Measurements from ENCODE around the gene CLINT1.

Gene CLINT1

DNA sequence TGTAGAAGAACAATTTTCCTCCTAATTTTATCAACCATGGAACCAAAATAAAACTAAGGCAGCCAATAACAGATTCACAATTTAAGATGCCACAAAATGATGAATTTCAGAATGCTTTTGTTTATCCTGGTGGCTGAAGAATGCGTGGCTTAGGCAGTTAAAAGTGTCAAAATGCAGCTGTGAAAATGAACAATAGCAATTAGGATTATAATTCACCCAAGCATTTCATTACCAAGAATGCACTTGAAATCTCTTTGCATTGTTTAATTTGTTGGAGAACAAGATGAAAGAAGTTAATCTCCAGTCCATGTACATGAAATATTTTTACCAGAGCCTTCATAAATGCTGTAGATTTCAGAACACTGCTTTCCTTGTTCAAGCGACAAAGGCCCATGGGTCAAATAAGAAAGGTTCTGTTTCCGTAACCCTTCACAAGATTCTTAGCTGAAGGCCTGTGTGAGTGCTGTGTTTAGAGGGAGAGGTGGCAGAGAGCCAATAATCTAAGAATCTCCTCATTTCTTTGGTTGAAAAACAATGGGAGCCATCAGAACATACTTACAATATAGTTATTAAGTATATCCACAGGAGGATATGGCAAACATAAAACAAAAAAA, 39.3 kb downstream of the CLINT1 start:
- DNase-seq = no peak

GRCh38 chr5:157818368-157818767, 40.6 kb downstream of the CLINT1 start:
- no peak for DNase-seq

DNA sequence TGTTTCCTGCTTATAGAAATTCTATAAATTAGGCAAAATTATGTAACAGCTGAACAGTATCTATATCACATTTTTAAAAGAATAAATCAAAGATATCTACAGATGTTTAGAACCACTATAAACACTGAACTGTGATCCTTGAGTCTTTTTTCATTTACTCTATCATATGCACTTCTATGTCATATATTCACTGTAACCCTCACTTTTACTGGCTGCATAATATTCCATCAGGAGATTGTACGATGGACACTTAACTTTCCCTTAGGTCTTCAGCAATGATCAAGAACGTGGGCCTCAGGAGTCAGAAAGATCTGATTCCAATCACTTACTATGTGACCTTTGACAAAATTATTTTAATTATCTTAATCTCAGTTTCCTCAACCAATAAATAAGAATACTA, 41.0 kb downstream of the CLINT1 start:
- DNase-seq = no peak

DNA sequence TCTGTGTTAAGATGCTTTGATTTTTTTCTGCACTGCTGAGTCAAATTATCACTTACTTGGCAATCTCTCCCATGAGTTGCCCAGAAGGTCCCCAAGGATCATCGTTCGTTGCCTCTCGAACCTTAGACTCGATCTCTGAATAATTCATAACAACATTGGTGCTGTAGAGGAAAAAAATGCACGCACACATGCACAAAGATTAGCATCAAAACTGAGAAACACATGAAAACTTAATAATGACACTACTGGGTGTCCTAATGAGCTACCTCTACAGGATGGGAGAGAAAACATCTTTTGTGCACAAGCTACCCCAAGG, 41.6 kb downstream of the CLINT1 start:
- DNase-seq = no peak

DNA sequence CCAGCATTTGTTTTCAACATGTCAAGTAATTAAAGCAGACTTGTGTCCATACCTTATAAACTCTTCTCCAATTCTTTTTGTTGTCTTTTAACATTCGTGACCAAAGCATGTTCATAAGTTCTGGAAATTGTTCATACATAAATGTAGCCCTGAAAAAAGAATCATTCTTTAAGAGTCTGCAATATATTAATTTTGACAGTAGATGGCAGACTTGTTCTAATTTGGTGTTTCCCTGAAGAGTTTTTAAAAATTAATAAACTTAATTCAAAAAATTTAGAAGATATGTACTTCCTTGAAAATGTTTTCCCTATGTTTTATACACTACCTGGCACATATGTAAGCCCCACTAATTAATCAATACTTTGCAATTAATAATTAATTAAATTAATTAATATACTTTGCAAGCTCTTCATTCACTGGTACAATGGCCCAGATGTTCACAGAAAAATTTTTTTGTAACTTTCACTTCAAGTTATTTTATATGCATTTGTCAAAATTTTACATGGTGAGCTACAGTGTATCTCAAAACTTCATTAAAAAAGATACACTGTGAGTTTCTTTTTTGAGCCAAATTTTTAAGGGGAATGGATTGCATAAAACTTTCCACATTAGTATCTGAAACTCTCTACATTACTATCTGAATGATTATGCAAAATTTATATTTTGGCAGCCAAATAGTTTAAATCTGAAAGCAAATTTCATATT, 42.1 kb downstream of the CLINT1 start:
- DNase-seq = no peak

- no peak for DNase-seq
Measured at GRCh38 chr5:157812086-157812485, 46.9 kb downstream of the CLINT1 start.

- DNase-seq = no peak
Measured at GRCh38 chr5:157808043-157808442, 50.9 kb downstream of the CLINT1 start.

DNA sequence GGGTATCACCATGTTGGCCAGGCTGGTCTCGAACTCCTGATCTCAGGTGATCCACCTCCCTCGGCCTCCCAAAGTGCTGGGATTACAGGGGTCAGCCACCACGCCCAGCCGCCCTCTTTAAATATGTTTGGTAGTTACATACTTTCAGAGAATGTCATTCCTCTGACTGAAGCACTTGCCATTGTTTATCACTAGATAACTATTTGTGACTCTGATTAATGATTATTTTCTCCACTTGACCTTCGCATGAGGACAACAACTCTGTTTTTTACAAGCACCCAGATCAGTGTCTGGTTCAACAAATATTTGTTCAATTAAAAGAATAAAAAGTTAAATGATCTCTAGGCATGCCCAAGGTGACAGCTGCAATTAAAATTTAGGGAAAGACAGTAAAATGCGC, 56.2 kb downstream of the CLINT1 start:
- DNase-seq = no peak

DNA sequence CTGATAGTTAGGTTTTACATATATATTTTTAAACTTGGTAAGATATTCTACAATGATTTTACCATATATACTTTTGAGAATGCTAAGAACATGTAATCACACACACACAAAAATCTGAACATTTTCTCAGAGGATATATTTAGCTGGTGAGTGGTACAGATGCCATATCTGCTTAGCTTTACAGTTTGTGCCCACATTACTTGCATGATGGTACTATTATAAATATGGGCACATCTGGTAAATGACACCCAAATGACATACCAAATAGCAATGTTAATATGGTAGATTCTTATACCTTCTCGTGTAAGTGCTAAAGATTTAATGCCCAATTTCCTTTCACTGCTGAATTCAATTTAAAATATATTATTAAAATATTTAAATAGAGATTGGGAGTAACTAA, 58.8 kb downstream of the CLINT1 start:
- no peak for DNase-seq

DNA sequence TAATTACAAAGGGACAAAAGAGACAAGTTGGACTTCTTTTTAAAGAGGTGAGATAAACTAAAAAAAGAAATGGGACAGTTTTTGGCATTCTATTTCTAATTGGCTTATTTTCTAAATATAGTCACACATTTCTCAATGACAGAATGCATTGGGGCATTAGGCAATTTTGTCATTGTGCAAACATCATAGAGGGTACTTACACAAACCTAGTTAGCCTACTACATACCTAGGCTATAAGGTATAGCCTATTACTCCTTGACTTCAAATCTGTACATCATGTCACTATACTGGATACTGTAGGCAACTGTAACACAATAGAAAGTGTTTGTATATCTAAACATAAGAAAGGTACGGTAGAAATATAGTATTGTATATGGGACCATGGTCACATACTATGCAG, 59.4 kb downstream of the CLINT1 start:
- no peak for DNase-seq

DNA sequence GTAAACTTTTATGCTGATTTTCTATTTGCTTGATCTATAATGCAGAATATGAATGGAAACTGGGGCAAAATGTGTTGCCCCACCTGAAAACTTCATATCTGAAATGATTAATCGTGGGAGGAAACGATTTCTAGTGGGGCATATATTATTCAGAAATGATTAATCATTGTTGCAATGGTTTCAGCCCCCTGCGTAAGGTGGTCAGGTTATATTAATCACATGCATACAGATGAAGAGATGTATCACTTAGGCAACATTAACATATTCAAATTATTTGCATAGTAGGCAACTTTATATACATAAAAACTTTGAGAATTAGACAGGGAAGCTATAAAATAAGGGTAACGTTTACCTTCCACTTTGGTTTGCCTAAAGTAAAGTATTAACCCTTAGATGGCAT, 65.6 kb downstream of the CLINT1 start:
- no peak for DNase-seq

- no peak for DNase-seq
Measured at GRCh38 chr5:157785801-157786200, 73.1 kb downstream of the CLINT1 start.

- DNase-seq = no peak
Measured at GRCh38 chr5:157779221-157779620, 79.7 kb downstream of the CLINT1 start.

DNA sequence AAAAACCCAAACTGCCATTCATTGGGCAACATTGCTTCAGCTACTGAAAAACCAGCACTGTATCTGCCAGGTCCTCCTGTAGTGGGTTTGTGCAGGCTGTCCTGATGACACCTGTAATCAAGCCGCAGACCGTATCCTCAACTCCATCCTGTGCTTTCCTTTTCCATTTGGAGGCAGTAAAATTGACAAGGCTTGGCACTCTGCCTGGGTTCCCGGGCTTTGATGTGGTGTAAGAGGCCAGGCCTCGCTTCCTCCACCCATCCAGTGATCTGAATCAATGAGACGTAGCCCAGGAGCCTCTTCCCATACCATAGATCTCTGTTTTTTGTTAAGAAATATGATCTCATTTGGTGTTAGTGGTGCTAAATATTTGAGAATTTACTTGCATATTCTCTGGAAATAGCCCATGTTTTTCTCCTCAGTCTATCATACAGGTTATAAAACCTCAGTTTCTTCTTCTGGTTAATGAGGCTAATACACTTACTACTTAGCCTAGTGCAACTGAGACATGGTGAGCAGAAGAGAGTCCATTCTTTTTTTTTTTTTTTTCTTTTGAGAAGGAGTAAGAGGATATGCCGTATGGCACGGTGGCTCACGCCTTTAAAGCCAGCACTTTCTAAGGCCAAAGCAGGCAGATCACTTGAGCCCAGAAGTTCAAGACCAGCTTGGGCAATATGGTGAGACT, 80.7 kb downstream of the CLINT1 start:
- no peak for DNase-seq

- no peak for DNase-seq
Measured at GRCh38 chr5:157772127-157772526, 86.8 kb downstream of the CLINT1 start.

GRCh38 chr5:157770665-157771064, 88.3 kb downstream of the CLINT1 start:
- no peak for DNase-seq

DNA sequence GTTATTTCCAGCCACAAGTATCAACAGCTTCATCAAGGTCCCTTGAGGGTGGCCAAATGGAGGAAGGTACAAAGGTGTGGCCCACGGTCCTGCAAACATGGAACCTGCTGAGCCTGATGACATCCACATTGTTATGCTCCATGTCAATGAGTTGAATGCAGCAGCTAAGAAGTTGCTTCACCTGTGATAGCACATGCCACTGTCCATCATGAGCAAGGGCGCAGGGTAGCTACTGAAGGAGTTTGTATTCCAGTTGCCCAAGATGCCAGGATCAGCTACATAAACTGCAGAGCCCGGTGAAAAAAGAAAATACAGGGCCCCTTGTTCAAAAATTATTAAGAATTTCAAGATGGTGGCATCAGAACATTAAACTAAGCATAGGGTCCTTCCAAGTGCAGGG, 91.3 kb downstream of the CLINT1 start:
- no peak for DNase-seq

DNA sequence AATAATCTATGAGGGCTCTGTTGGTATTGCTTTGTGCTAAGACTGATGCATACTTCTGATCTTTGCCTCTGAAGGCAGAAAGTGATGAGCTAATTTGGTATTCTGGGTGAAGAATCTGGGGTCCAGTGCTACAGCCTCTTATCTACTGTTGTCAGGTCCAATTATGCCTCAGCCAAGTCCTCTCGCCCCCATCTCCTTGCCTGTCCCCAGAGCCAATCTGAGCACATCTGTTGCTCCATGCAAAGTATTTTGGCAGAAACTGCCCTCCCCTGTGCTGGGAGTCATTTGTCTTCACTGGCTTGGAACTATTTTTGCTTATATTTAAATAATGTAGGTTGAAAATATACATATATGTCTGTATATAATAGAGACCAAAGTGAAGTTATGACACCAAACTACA, 92.0 kb downstream of the CLINT1 start:
- DNase-seq = no peak

GRCh38 chr5:157766442-157766841, 92.5 kb downstream of the CLINT1 start:
- no peak for DNase-seq

DNA sequence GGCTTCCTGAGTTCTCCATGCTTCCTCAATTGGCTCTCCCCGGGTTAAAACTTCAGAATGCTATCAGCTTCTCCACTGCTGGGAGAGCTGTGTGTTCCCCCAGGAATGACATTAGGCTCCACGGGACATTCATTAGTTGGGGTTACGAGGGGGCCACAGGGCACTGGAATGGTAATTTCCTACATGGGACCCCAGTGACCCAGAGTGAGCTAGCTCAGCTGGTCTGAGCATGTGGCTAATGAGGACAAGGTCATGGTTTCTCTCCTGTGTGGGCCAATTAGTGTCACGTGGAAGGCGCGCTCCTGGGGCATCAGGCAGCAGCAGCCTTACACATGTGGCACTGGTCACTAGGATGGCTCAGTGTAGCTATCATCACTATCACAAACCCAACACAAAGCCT, 94.4 kb downstream of the CLINT1 start:
- no peak for DNase-seq

DNA sequence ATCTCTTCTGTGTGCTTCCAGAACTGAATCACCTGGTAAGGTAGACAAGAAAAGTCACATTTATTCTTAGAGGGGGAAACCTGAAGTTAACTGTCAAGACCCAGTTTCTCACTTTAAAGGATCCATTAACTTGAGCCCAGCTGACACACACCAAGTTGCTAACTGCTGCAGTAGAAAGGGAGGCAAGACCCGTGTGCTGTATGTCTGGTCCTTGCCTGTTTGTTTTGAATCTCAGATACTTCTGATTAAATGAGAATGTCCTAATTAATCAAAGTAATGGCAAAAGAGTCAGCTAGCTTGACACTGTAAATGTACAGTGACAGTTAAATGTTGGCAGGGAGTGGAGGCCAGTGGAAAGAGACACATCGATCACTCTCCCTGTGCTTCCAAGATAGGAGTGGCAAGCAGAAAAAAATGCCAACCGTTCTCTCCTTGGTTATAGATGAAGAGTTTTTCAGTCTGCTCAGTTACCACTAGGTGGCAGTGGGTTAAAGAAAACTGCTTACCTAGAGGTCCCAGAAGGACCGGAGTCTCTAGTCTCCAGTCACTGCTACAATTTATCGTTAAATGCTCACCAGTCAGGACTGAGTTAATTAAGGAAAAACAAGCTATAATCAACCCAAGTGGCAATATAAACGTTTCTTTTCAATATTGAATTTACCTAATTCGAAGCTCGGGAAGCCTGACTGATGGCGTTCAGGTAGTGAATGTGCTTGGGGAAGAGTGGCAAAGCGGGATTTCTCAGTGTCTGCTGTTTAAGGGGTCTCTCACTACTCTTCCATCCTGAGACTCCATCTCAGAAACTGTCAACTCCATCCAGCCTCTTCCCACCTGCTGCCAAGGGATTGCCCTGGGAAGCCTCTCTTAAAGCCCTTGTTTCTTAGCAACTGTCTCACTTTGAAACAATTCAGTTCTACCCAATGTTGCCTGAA, 97.0 kb downstream of the CLINT1 start:
- DNase-seq = peak; percentile 9

DNA sequence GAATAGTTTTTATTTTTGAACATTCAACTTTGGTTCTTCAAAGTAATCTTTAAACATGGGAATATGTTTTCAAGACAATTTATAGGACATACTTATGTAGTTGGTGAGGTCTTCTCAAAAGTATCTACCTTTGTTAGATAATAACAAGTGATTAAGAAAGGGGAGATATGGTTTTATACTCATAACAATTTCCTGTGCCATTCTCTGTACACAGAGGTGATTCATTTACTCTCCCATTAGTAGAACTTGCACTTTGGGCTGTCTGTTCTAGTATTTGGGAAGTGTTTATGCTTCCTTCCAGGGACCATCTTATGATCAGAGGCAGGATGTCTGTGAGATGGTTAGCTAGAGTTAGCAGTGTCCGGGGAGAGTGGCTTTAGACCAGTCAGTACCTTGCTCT, 100.2 kb downstream of the CLINT1 start:
- no peak for DNase-seq

DNA sequence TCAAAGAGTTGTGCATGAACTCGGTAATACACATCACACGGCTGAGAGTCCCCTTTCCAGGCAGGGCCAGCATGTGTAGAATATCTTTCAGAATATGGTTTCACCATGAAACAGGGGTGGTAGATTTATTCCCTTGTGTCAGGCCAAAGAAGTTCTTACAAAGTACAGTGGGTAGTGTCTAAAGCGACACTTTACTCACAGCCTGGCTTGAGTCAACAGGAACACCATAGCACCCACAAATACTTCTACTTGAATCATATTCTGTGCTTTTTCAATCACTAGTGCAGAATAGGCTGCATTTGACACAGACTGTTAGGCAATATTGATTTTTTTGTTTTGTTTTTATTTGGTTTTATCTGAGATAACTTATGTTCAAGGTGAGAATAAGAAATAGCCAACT, 102.8 kb downstream of the CLINT1 start:
- no peak for DNase-seq

GRCh38 chr5:157750320-157750719, 108.6 kb downstream of the CLINT1 start:
- peak; percentile 31 for DNase-seq
